ENCODE data around the gene EPHB1.
"Not testable (repeated sequence)": the region's sequence is repeated elsewhere in the genome, so short reads cannot be mapped to it uniquely, and the experiment has no call there.

EPHB1 gene

GRCh38 chr3:134776518-134776917, 18.5 kb upstream of the EPHB1 start:
- no peak for DNase-seq (ENCODE audit: low read depth in 4 of 4, low spot score in 1 of 4)

GRCh38 chr3:134777341-134777740, 17.7 kb upstream of the EPHB1 start:
- DNase-seq (ENCODE audit: low read depth in 4 of 4, low spot score in 1 of 4) = no peak

GRCh38 chr3:134788283-134788682, 6.8 kb upstream of the EPHB1 start:
- not testable (repeated sequence) for DNase-seq (ENCODE audit: low read depth in 4 of 4, low spot score in 1 of 4)

GRCh38 chr3:134790065-134790464, 5.0 kb upstream of the EPHB1 start:
- no peak for DNase-seq (ENCODE audit: low read depth in 4 of 4, low spot score in 1 of 4)

GRCh38 chr3:134791992-134792391, 3.1 kb upstream of the EPHB1 start:
- no peak for DNase-seq (ENCODE audit: low read depth in 4 of 4, low spot score in 1 of 4)

- DNase-seq (ENCODE audit: low read depth in 4 of 4, low spot score in 1 of 4) = no peak
Measured at GRCh38 chr3:134792700-134793099, 2.4 kb upstream of the EPHB1 start.

GRCh38 chr3:134793562-134793961, 1.5 kb upstream of the EPHB1 start:
- DNase-seq (ENCODE audit: low read depth in 4 of 4, low spot score in 1 of 4) = no peak

- DNase-seq (ENCODE audit: low read depth in 4 of 4, low spot score in 1 of 4) = no peak
Measured at GRCh38 chr3:134794323-134794722, 737 bp upstream of the EPHB1 start.

GRCh38 chr3:134795746-134796280, 753 bp downstream of the EPHB1 start:
- no peak for DNase-seq (ENCODE audit: low read depth in 4 of 4, low spot score in 1 of 4)

GRCh38 chr3:134796281-134797056, 1.4 kb downstream of the EPHB1 start:
- DNase-seq (ENCODE audit: low read depth in 4 of 4, low spot score in 1 of 4) = no peak

- DNase-seq (ENCODE audit: low read depth in 4 of 4, low spot score in 1 of 4) = no peak
Measured at GRCh38 chr3:134797057-134797740, 2.1 kb downstream of the EPHB1 start.

GRCh38 chr3:134797741-134798451, 2.8 kb downstream of the EPHB1 start:
- DNase-seq (ENCODE audit: low read depth in 4 of 4, low spot score in 1 of 4) = no peak

- DNase-seq (ENCODE audit: low read depth in 4 of 4, low spot score in 1 of 4) = no peak
Measured at GRCh38 chr3:134798681-134799311, 3.7 kb downstream of the EPHB1 start.

- no peak for DNase-seq (ENCODE audit: low read depth in 4 of 4, low spot score in 1 of 4)
Measured at GRCh38 chr3:134799393-134799792, 4.3 kb downstream of the EPHB1 start.

- DNase-seq (ENCODE audit: low read depth in 4 of 4, low spot score in 1 of 4) = no peak
Measured at GRCh38 chr3:134801204-134801958, 6.3 kb downstream of the EPHB1 start.

GRCh38 chr3:134802428-134803050, 7.5 kb downstream of the EPHB1 start:
- DNase-seq (ENCODE audit: low read depth in 4 of 4, low spot score in 1 of 4) = no peak

- DNase-seq (ENCODE audit: low read depth in 4 of 4, low spot score in 1 of 4) = no peak
Measured at GRCh38 chr3:134803051-134803505, 8.0 kb downstream of the EPHB1 start.

- no peak for DNase-seq (ENCODE audit: low read depth in 4 of 4, low spot score in 1 of 4)
Measured at GRCh38 chr3:134803652-134804051, 8.6 kb downstream of the EPHB1 start.

GRCh38 chr3:134804508-134805480, 9.7 kb downstream of the EPHB1 start:
- DNase-seq (ENCODE audit: low read depth in 4 of 4, low spot score in 1 of 4) = no peak
